Right lobe of liver (tissue), 4 donors: ENCODE results near the gene METRNL.

ENCODE experiments used
- POLR2A ChIP-seq: fragments of 450-650 bp; IDR thresholded peaks from one replicate; pipeline ENCODE4 v1.6.1; 2017; ENCODE audit warnings: antibody characterized with exemption, mild to moderate bottlenecking
- TF ChIP-seq, protein P1 (sequence below), 4 donors: fragments of 200-600 bp in 3 of 4; fragments of 450-650 bp in 1 of 4; IDR thresholded peaks; one replicate each; pipeline versions ENCODE4 v1.5.1 to v1.8.0; 2016 to 2022; ENCODE audit warnings: antibody characterized with exemption in 4 of 4, mild to moderate bottlenecking in 2 of 4
- donor health status: DM: no; HTN: no; CAD: no.
- donor health status: DM: no; HTN: no; CAD: no.
- donor health status: DM: no; HTN: yes; CAD: no.

DNA sequence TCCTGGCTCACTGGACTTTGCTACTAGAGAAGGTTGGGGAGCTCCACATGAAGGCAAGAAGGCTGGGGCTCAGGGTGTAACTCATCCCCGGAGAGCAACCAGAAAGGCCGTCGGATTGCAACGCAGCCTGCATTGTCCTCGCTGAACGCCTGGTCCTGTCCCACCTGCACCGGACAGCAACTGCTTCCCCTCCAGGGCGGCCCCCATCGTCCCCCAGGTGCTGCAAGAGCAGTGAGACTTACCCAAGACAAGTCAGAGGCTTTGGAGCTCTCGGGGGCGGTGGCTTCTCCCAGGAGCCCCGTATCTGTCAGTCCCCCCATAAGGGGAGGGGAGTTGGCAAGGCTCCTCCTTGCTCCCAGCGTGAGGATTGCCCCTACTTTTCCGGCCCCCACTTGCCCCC, 18.4 kb downstream of the METRNL start:
- no peak for TF ChIP-seq POLR2A
- TF ChIP-seq, protein P1, sequence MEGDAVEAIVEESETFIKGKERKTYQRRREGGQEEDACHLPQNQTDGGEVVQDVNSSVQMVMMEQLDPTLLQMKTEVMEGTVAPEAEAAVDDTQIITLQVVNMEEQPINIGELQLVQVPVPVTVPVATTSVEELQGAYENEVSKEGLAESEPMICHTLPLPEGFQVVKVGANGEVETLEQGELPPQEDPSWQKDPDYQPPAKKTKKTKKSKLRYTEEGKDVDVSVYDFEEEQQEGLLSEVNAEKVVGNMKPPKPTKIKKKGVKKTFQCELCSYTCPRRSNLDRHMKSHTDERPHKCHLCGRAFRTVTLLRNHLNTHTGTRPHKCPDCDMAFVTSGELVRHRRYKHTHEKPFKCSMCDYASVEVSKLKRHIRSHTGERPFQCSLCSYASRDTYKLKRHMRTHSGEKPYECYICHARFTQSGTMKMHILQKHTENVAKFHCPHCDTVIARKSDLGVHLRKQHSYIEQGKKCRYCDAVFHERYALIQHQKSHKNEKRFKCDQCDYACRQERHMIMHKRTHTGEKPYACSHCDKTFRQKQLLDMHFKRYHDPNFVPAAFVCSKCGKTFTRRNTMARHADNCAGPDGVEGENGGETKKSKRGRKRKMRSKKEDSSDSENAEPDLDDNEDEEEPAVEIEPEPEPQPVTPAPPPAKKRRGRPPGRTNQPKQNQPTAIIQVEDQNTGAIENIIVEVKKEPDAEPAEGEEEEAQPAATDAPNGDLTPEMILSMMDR (IDR thresholded peaks at IDR 0.05), result no peak
